ES-I3 (cell line): ENCODE results near the gene PRKRIP1.
"Not testable (repeated sequence)": the region's sequence is repeated elsewhere in the genome, so short reads cannot be mapped to it uniquely, and the experiment has no call there.

Experiments
- H3K36me3 ChIP-seq: 2 replicates; pipeline ENCODE4 v1.6.1; 2013; ENCODE audit warnings: mild to moderate bottlenecking, low read length, control low read depth, moderate library complexity; ENCODE audit not compliant: insufficient read depth
- H3K4me1 ChIP-seq: 2 replicates; pipeline ENCODE4 v1.6.1; 2013; ENCODE audit warnings: mild to moderate bottlenecking, control low read depth, low read length; ENCODE audit not compliant: insufficient read depth
- H3K9ac ChIP-seq: 2 replicates; pipeline ENCODE4 v1.6.1; 2013; ENCODE audit warnings: low read depth, mild to moderate bottlenecking, low read length, moderate library complexity
- H3K9me3 ChIP-seq: 2 replicates; pipeline ENCODE4 v1.6.1; 2013; ENCODE audit warnings: mild to moderate bottlenecking, low read length, moderate library complexity; ENCODE audit not compliant: control insufficient read depth, insufficient read depth

Gene PRKRIP1

GRCh38 chr7:102467581-102468477, 71.7 kb downstream of the PRKRIP1 start:
- H3K9me3 ChIP-seq = no peaks in the 10 kb centered on the region
- no peaks in the 10 kb centered on the region; the same call in 1 of the 2 replicates for H3K4me1 ChIP-seq
- no peak overlapping the region for H3K9ac ChIP-seq
- no peaks in the 10 kb centered on the region for H3K36me3 ChIP-seq

GRCh38 chr7:102468478-102469350, 72.6 kb downstream of the PRKRIP1 start:
- Histone ChIP-seq H3K36me3 (no peaks in the 10 kb centered on the region), H3K9me3 (no peaks in the 10 kb centered on the region), H3K9ac (no peak overlapping the region), H3K4me1 (no peaks in the 10 kb centered on the region; the same call in 1 of the 2 replicates)

- Histone ChIP-seq H3K9ac (no peak overlapping the region), H3K4me1 (no peaks in the 10 kb centered on the region), H3K36me3 (no peaks in the 10 kb centered on the region), H3K9me3 (no peaks in the 10 kb centered on the region)
Measured at GRCh38 chr7:102469351-102469971, 73.3 kb downstream of the PRKRIP1 start.

- Histone ChIP-seq H3K4me1 (no peaks in the 10 kb centered on the region), H3K36me3 (no peaks in the 10 kb centered on the region), H3K9ac (no peak overlapping the region), H3K9me3 (no peaks in the 10 kb centered on the region)
Measured at GRCh38 chr7:102469972-102470825, 74.0 kb downstream of the PRKRIP1 start.

- Histone ChIP-seq H3K9me3 (no peaks in the 10 kb centered on the region), H3K4me1 (no peaks in the 10 kb centered on the region), H3K9ac (no peak overlapping the region), H3K36me3 (no peaks in the 10 kb centered on the region)
Measured at GRCh38 chr7:102471791-102472125, 75.6 kb downstream of the PRKRIP1 start.

GRCh38 chr7:102472126-102473041, 76.2 kb downstream of the PRKRIP1 start:
- H3K36me3 ChIP-seq = no peaks in the 10 kb centered on the region
- H3K4me1 ChIP-seq = no peaks in the 10 kb centered on the region
- H3K9me3 ChIP-seq = no peaks in the 10 kb centered on the region
- no peak overlapping the region for H3K9ac ChIP-seq

- Histone ChIP-seq H3K36me3 (no peaks in the 10 kb centered on the region), H3K4me1 (no peaks in the 10 kb centered on the region), H3K9me3 (no peaks in the 10 kb centered on the region), H3K9ac (no peak overlapping the region)
Measured at GRCh38 chr7:102473271-102473991, 77.3 kb downstream of the PRKRIP1 start.

- H3K9ac ChIP-seq, H3K4me1 ChIP-seq, H3K36me3 ChIP-seq, H3K9me3 ChIP-seq: not testable (repeated sequence)
Measured at GRCh38 chr7:102474116-102474515, 78.0 kb downstream of the PRKRIP1 start.

- not testable (repeated sequence) for H3K9me3 ChIP-seq, H3K4me1 ChIP-seq, H3K9ac ChIP-seq, H3K36me3 ChIP-seq
Measured at GRCh38 chr7:102474736-102475435, 78.7 kb downstream of the PRKRIP1 start.
